HEK293T (cell line): ENCODE results near the gene SUMO3.

Experiments used
- ARNT ChIP-seq: fragments of 450-650 bp; IDR thresholded peaks from 2 replicates; pipeline ENCODE4 v1.6.1; 2017; ENCODE audit warnings: mild to moderate bottlenecking
- BHLHE40 ChIP-seq: fragments of 450-650 bp; IDR thresholded peaks from 2 replicates; pipeline ENCODE4 v1.6.1; 2016; ENCODE audit warnings: mild to moderate bottlenecking, moderate library complexity, borderline replicate concordance
- CTBP1 ChIP-seq: fragments of 450-650 bp; IDR thresholded peaks from 2 replicates; pipeline ENCODE4 v1.6.1; 2016; ENCODE audit warnings: borderline replicate concordance
- ELF4 ChIP-seq: fragments of 450-650 bp; IDR thresholded peaks from 2 replicates; pipeline ENCODE4 v1.6.1; 2017; ENCODE audit warnings: antibody characterized with exemption
- FOXA1 ChIP-seq: fragments of 450-650 bp; IDR thresholded peaks from 2 replicates; pipeline ENCODE4 v1.6.1; 2016; ENCODE audit warnings: mild to moderate bottlenecking
- FOXK2 ChIP-seq: fragments of 450-650 bp; IDR thresholded peaks from 2 replicates; pipeline ENCODE4 v1.6.1; 2016; ENCODE audit warnings: mild to moderate bottlenecking
- FOXM1 ChIP-seq: fragments of 450-650 bp; IDR thresholded peaks from 2 replicates; pipeline ENCODE4 v1.6.1; 2017; ENCODE audit warnings: mild to moderate bottlenecking, borderline replicate concordance
- HDGF ChIP-seq: fragments of 450-650 bp; IDR thresholded peaks from 2 replicates; pipeline ENCODE4 v1.6.1; 2017; ENCODE audit warnings: antibody characterized with exemption, borderline replicate concordance
- SP1 ChIP-seq: fragments of 450-650 bp; IDR thresholded peaks from 2 replicates; pipeline ENCODE4 v1.6.1; 2017
- SUZ12 ChIP-seq: fragments of 450-650 bp; IDR thresholded peaks from 2 replicates; pipeline ENCODE4 v1.6.1; 2016; ENCODE audit warnings: mild to moderate bottlenecking
- TARDBP ChIP-seq: fragments of 450-650 bp; IDR thresholded peaks from 2 replicates; pipeline ENCODE4 v1.6.1; 2016
- ZNF384 ChIP-seq: fragments of 450-650 bp; IDR thresholded peaks from 2 replicates; pipeline ENCODE4 v1.6.1; 2016
- TF ChIP-seq, protein P1 (sequence below): fragments of 450-650 bp; IDR thresholded peaks from 2 replicates; pipeline ENCODE4 v1.6.1; 2016

DNA sequence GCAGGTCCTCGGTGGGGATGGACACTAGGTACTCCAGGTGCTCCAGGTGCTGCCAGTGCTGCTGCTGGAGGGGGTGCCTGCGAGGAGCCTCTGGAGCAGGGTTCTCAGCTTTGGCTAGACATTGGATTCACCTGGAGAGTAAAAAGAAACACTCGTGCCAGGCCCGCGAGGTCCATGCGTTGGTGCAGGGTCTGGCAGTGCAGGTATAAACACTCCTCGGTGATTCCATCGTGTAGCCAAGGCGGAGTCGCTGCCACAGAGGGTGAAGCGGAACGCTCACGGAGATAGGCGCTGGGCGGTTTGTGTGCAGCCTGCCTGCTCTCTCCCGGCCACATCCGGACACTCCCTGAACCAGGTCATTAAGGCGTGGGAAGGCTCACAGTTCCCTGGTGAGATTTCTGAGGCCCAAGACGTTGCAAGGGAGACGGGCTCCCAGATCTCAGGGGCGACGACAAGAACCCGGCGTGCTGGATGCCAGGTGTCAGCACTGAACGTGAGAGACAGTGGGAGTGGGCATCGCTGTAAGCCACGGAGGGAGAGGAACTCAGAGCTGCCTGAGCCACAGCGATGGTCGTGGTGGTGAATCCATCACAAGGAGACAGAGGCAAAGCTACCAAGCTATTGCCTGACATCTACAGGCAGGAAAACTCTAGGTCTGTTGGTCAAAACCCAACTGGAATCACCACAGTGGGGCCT lies 17.2 kb upstream of the SUMO3 start:
- TF ChIP-seq FOXA1 (no peak), HDGF (no peak), SP1 (no peak), ZNF384 (no peak), BHLHE40 (no peak), FOXK2 (no peak), SUZ12 (no peak), CTBP1 (no peak), ELF4 (no peak), FOXM1 (no peak), ARNT (no peak), TARDBP (no peak)
- TF ChIP-seq, protein P1, sequence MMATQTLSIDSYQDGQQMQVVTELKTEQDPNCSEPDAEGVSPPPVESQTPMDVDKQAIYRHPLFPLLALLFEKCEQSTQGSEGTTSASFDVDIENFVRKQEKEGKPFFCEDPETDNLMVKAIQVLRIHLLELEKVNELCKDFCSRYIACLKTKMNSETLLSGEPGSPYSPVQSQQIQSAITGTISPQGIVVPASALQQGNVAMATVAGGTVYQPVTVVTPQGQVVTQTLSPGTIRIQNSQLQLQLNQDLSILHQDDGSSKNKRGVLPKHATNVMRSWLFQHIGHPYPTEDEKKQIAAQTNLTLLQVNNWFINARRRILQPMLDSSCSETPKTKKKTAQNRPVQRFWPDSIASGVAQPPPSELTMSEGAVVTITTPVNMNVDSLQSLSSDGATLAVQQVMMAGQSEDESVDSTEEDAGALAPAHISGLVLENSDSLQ = no peak
